HepG2 (cell line): Measurements from ENCODE around the gene EIF2B1. TPM values are rescaled to one million over a fixed set of nuclear protein-coding genes. Genes with fewer than 3 reads are reported as not detected.
A peak's percentile ranks its signal among the peaks of the same experiment; 100 is the strongest.

Source experiments
- DRAP1 ChIP-seq: IDR thresholded peaks from 2 replicates; pipeline ENCODE4 v1.6.1; 2016; ENCODE audit warnings: missing genetic modification reagents, missing compliant biosample characterization
- ERF ChIP-seq: IDR thresholded peaks from 2 replicates; pipeline ENCODE4 v1.6.1; 2018; ENCODE audit warnings: missing biosample characterization, missing genetic modification reagents
- ETV6 ChIP-seq: sonication (generic); formaldehyde crosslinking; conservative IDR thresholded peaks from 2 replicates; pipeline ENCODE4 v1.4.0; 2020; ENCODE audit warnings: missing genetic modification reagents
- HDAC1 ChIP-seq: sonication (generic); formaldehyde crosslinking; IDR thresholded peaks from 2 replicates; pipeline ENCODE4 v1.5.1; 2020; ENCODE audit warnings: mild to moderate bottlenecking, missing genetic modification reagents
- HNRNPH1 ChIP-seq: fragments of 200-400 bp; formaldehyde crosslinking; optimal IDR thresholded peaks from 2 replicates; pipeline ENCODE3; 2017; ENCODE audit warnings: mild to moderate bottlenecking, low read depth, low read length
- HNRNPK ChIP-seq: fragments of 200-400 bp; formaldehyde crosslinking; IDR thresholded peaks from 2 replicates; pipeline ENCODE4 v1.6.1; 2018; ENCODE audit warnings: low read length, low read depth, moderate library complexity, mild to moderate bottlenecking; ENCODE audit not compliant: poor library complexity, severe bottlenecking
- LRRFIP1 ChIP-seq: sonication (generic); formaldehyde crosslinking; conservative IDR thresholded peaks from 2 replicates; pipeline ENCODE4 v1.4.0; 2020; ENCODE audit warnings: missing genetic modification reagents
- MIER3 ChIP-seq: IDR thresholded peaks from 2 replicates; pipeline ENCODE4 v1.6.1; 2016; ENCODE audit warnings: missing compliant biosample characterization, borderline replicate concordance
- NBN ChIP-seq: fragments of 450-650 bp; conservative IDR thresholded peaks from 2 replicates; pipeline ENCODE4 v1.6.1; 2017
- NKX3-1 ChIP-seq: sonication (generic); formaldehyde crosslinking; IDR thresholded peaks from 2 replicates; pipeline ENCODE4 v1.5.0; 2020; ENCODE audit warnings: missing genetic modification reagents
- SALL1 ChIP-seq: sonication (generic); formaldehyde crosslinking; IDR thresholded peaks from 2 replicates; pipeline ENCODE4 v1.8.0; 2022; ENCODE audit warnings: mild to moderate bottlenecking, missing genetic modification reagents
- SIN3B ChIP-seq: fragments of 150-350 bp; IDR thresholded peaks from 2 replicates; pipeline ENCODE4 v1.6.1; 2014; ENCODE audit warnings: low read length
- SNAPC2 ChIP-seq: sonication (generic); formaldehyde crosslinking; IDR thresholded peaks from 2 replicates; pipeline ENCODE4 v1.8.1; 2022; ENCODE audit warnings: mild to moderate bottlenecking, missing genetic modification reagents
- SYNCRIP ChIP-seq: fragments of 200-400 bp; formaldehyde crosslinking; IDR thresholded peaks from 2 replicates; pipeline ENCODE4 v1.6.1; 2018; ENCODE audit warnings: mild to moderate bottlenecking, low read depth, low read length; ENCODE audit not compliant: insufficient read depth
- ZBTB21 ChIP-seq: sonication (generic); formaldehyde crosslinking; IDR thresholded peaks from 2 replicates; pipeline ENCODE4 v1.4.0; 2020; ENCODE audit warnings: missing genetic modification reagents
- ZNF136 ChIP-seq: sonication (generic); formaldehyde crosslinking; IDR thresholded peaks from 2 replicates; pipeline ENCODE4 v1.8.1; 2022; ENCODE audit warnings: low read depth, mild to moderate bottlenecking, moderate library complexity, missing genetic modification reagents
- ZNF235 ChIP-seq: sonication (generic); formaldehyde crosslinking; IDR thresholded peaks from 2 replicates; pipeline ENCODE4 v1.8.1; 2023; ENCODE audit warnings: mild to moderate bottlenecking, missing genetic modification reagents, borderline replicate concordance
- ZNF451 ChIP-seq: sonication (generic); formaldehyde crosslinking; IDR thresholded peaks from 2 replicates; pipeline ENCODE4 v1.5.0; 2020; ENCODE audit warnings: mild to moderate bottlenecking, missing genetic modification reagents
- ZNF460 ChIP-seq: sonication (generic); formaldehyde crosslinking; IDR thresholded peaks from 2 replicates; pipeline ENCODE4 v1.5.1; 2020; ENCODE audit warnings: missing genetic modification reagents, mild to moderate bottlenecking, borderline replicate concordance
- ZNF468 ChIP-seq: sonication (generic); formaldehyde crosslinking; IDR thresholded peaks from 2 replicates; pipeline ENCODE4 v1.8.0; 2022; ENCODE audit warnings: mild to moderate bottlenecking, moderate library complexity, missing genetic modification reagents
- ZNF501 ChIP-seq: sonication (generic); formaldehyde crosslinking; IDR thresholded peaks from 2 replicates; pipeline ENCODE4 v1.5.1; 2020; ENCODE audit warnings: mild to moderate bottlenecking, moderate library complexity, missing genetic modification reagents
- ZNF790 ChIP-seq: sonication (generic); formaldehyde crosslinking; IDR thresholded peaks from 2 replicates; pipeline ENCODE4 v1.8.0; 2022; ENCODE audit warnings: missing genetic modification reagents, mild to moderate bottlenecking, borderline replicate concordance
- polyA plus RNA-seq, 8 experiments: library from polyadenylated mRNA; depleted of rRNA in 3 of 8; stranded (reverse) in 7 of 8; unstranded in 1 of 8; fragments of >200 nt; fragmentation: Illumina TruSeq in 4 of 8; extraction: Trizol in 4 of 8; gene quantifications; 2 replicates each; pipeline versions ENCODE4 v1.2.1 to v1.2.3, GENCODE V29; 2011 to 2016; ENCODE audit warnings: low read depth in 4 of 8, missing spikeins in 1 of 8, mixed read lengths in 1 of 8; ENCODE audit not compliant: insufficient read depth in 1 of 8
- total RNA-seq, 5 experiments: library from RNA; depleted of rRNA; stranded (reverse); fragments of >200 nt; fragmentation: Illumina TruSeq; extraction: Trizol; gene quantifications; 2 replicates each; pipeline ENCODE4 v1.2.3, GENCODE V29; 2016; ENCODE audit warnings: low read depth in 1 of 5
- TF ChIP-seq, protein P1 (sequence below), 2 experiments: sonication (generic) in 1 of 2; formaldehyde crosslinking in 1 of 2; IDR thresholded peaks; 2 replicates each; pipeline versions ENCODE4 v1.4.0 to v1.6.1; 2018 to 2020; ENCODE audit warnings: missing genetic modification reagents in 2 of 2, borderline replicate concordance in 1 of 2, low read depth in 1 of 2, mild to moderate bottlenecking in 1 of 2, missing biosample characterization in 1 of 2
- TF ChIP-seq, protein P2 (sequence below): sonication (generic); formaldehyde crosslinking; IDR thresholded peaks from 2 replicates; pipeline ENCODE4 v1.5.0; 2020; ENCODE audit warnings: missing genetic modification reagents

EIF2B1 gene
- total and polyA plus RNA-seq, 2 of the 13 experiments (the other 11 are each of a cell fraction or from before 2014, with no cell fraction given), result 18.7 to 37.4 TPM

GRCh38 chr12:123601602-123602489, 31.6 kb downstream of the EIF2B1 start, which contains the start of gene DDX55 (continued):
- TF ChIP-seq DRAP1 (peak; percentile 55; the same call in 1 of the 2 replicates), ERF (CRISPR knock-in tag) (peak; percentile 87), HNRNPK (peak; percentile 85), ZBTB21 (CRISPR knock-in tag) (no peak), HNRNPH1 (no peak), LRRFIP1 (CRISPR knock-in tag) (no peak), ZNF460 (CRISPR knock-in tag) (peak; percentile 71; the same call in 1 of the 2 replicates), NBN (no peak), ZNF790 (peak; percentile 97), SALL1 (peak; percentile 92), ETV6 (CRISPR knock-in tag) (peak; percentile 96), SYNCRIP (no peak), SNAPC2 (peak; percentile 45; the same call in 1 of the 2 replicates), SIN3B (peak; percentile 99), ZNF136 (peak; percentile 90; the same call in 1 of the 2 replicates), ZNF235 (CRISPR knock-in tag) (no peak), ZNF468 (CRISPR knock-in tag) (0 out of 2 replicates have a peak, but pooled peaks have one; percentile 27), ZNF501 (CRISPR knock-in tag) (peak; percentile 97; the same call in 1 of the 2 replicates), HDAC1 (peak; percentile 100), NKX3-1 (CRISPR knock-in tag) (peak; percentile 77; the same call in 1 of the 2 replicates), ZNF451 (CRISPR knock-in tag) (peak; percentile 96), MIER3 (peak; percentile 62; the same call in 1 of the 2 replicates)
- TF ChIP-seq, protein P1, sequence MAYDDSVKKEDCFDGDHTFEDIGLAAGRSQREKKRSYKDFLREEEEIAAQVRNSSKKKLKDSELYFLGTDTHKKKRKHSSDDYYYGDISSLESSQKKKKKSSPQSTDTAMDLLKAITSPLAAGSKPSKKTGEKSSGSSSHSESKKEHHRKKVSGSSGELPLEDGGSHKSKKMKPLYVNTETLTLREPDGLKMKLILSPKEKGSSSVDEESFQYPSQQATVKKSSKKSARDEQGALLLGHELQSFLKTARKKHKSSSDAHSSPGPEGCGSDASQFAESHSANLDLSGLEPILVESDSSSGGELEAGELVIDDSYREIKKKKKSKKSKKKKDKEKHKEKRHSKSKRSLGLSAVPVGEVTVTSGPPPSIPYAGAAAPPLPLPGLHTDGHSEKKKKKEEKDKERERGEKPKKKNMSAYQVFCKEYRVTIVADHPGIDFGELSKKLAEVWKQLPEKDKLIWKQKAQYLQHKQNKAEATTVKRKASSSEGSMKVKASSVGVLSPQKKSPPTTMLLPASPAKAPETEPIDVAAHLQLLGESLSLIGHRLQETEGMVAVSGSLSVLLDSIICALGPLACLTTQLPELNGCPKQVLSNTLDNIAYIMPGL (CRISPR knock-in tag; IDR thresholded peaks at IDR 0.05; ENCODE audit: borderline replicate concordance in 1 of 2, low read depth in 1 of 2), result peak; percentile 96 to 99
- TF ChIP-seq, protein P2, sequence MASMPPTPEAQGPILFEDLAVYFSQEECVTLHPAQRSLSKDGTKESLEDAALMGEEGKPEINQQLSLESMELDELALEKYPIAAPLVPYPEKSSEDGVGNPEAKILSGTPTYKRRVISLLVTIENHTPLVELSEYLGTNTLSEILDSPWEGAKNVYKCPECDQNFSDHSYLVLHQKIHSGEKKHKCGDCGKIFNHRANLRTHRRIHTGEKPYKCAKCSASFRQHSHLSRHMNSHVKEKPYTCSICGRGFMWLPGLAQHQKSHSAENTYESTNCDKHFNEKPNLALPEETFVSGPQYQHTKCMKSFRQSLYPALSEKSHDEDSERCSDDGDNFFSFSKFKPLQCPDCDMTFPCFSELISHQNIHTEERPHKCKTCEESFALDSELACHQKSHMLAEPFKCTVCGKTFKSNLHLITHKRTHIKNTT, result no peak
